UCSD-AML1 (cell line): ENCODE measurements around the gene FIBP.

Source experiments
- DNase-seq: peaks from one replicate; lab custom pipeline; 2025; ENCODE audit not compliant: unreplicated experiment; lab: John Stamatoyannopoulos, UW

The FIBP gene

GRCh38 chr11:65891219-65892136 lies 3.2 kb upstream of the FIBP start:
- peak; percentile 76 for DNase-seq

DNA sequence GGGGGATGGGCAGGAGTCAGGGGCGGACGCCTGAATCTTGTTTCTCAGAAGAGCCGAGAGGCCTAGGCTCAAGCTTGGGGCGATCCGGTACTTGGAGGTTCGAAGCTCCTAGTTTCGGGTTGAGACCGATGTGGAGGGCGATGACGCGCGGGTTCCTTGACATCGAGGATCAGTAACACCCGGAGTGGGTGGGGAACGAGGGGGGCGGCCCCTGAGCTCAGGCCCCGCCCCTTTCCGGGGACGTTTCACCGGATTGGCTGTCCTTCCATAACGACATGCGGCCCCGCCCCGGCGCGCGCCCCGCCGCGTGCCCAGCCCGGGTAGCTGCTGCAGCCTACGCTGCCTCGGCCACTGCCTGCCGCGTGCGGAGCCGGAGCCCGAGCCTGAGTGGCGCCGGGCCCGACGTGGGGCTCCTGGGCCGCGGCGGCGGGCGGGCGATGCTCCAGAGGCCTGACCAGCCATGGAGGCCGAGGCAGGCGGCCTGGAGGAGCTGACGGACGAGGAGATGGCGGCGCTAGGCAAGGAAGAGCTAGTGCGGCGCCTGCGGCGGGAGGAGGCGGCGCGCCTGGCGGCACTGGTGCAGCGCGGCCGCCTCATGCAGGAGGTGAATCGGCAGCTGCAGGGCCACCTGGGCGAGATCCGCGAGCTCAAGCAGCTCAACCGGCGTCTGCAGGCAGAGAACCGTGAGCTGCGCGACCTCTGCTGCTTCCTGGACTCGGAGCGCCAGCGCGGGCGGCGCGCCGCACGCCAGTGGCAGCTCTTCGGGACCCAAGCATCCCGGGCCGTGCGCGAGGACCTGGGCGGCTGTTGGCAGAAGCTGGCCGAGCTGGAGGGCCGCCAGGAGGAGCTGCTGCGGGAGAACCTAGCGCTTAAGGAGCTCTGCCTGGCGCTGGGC lies 2.3 kb upstream of the FIBP start, which contains the start of gene CCDC85B:
CCDC85B (plus strand) TSS at position 350 of the 895 bp plus-strand sequence; CDS start at position 461, 111 bp downstream.
- DNase-seq: peak; percentile 98

DNA sequence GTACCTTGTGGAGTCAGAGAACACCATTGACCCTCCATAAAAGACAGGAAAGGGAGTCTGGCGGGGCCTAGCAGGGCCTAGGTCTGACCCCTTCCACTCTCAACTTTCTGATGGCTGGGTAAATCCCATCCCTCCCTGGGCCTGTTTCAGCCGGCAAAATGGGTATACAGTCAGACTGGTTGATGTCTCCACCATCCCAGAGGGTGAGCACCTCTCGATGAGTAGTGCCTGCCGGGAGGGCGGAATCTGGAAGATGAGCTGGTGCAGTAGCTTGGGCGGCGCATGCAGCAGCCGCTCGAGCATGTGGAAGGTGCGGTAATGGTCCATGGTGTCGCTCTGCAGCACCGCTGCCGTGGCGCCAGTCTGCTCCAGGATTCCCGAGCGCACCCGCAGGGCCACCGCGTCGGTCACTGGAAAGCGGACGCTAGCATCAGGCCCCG lies 528 bp downstream of the FIBP start:
- DNase-seq: no peak

DNA sequence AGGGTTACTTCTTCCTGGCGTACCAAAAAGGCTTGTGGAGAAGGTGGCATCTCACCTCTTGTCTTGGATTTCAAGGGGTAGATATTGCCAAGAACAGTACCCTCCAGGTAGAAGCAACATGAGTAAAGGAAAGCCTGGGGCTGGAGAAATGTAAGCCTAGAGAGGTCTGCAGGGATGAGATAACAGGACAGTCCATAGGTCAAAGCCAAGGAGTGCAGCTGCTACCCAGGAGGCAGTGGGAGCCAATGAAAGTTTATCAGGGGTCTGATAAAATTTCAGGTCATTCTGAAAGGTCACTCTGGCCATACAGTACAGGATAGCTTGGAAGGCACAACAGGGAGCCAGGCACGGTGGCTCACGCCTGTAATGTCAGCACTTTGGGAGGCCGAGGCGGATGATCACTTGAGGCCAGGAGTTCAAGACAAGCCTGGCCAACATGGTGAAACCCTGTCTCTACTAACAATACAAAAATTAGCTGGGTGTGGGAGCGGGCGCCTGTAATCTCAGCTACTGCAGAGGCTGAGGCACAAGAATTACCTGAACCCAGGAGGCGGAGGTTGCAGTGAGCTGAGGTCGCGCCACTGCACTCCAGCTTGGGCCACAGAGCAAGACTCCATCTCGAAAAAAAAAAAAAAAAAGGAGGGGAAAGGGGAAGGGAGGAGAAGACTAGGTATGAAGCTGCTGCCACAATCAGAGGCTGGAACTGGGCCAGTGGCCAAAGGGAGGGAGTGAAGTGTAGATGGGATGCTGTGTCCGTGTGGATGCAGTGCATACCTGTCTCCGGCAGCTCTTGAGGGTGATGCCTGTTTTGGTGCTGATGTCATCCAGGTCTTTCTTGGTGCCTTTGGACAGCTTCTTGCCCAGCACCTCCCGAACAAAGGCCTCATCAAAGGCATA lies 1.2 kb downstream of the FIBP start:
- DNase-seq: no peak

GRCh38 chr11:65885808-65886536 lies 2.3 kb downstream of the FIBP start:
- no peak for DNase-seq

- DNase-seq: no peak
These were observed 3.0 kb downstream of the FIBP start for GRCh38 chr11:65885231-65885630.

GRCh38 chr11:65884716-65885092 lies 3.6 kb downstream of the FIBP start:
- DNase-seq: peak; percentile 81

- no peak for DNase-seq
These were observed 4.2 kb downstream of the FIBP start for GRCh38 chr11:65883786-65884715.

DNA sequence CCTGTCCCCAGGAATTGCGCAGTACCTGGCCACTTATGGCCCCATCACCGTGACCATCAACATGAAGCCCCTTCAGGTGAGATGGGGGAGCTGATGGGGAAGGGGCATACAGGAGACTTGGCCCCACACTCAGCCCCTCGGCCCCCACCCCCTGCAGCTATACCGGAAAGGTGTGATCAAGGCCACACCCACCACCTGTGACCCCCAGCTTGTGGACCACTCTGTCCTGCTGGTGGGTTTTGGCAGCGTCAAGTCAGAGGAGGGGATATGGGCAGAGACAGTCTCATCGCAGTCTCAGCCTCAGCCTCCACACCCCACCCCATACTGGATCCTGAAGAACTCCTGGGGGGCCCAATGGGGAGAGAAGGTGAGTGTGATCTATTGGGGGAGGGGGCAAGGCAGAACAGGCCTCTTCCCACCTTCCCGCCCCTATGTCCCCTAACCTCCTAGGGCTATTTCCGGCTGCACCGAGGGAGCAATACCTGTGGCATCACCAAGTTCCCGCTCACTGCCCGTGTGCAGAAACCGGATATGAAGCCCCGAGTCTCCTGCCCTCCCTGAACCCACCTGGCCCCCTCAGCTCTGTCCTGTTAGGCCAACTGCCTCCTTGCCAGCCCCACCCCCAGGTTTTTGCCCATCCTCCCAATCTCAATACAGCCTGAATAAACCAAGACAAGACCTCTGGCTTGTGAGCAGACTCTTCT lies 5.1 kb downstream of the FIBP start:
- no peak for DNase-seq

- DNase-seq: no peak
These were observed 5.9 kb downstream of the FIBP start for GRCh38 chr11:65882120-65883057.

DNA sequence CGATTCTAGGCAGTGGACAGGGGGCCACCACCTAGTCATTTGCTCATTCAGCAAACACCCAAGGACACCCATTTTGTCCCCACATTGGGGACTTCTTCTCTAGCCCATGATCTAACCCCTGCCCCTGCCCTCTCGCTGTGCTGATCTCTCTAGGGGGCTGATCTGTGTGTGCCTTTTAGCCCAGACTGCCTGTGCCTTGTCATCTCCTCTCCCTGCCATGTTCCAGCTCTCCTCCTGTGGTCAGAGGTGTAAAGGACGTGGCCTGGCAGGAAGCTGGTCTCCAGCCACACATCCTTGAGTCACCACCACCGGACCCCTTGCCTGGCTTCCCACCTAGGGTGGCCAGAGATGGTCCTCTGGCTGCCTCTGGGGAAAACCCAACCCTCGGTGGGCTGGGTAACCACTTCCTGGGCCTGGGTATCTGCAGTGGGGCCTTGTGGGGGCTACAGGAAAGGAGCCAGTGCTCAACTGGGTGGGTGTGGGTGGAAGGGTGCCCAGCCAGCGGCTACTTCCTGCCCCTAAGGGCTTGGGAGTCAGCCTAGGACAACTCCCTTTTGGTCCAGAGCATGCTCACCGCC lies 7.3 kb downstream of the FIBP start:
- peak; percentile 33 for DNase-seq

GRCh38 chr11:65880027-65880426 lies 8.2 kb downstream of the FIBP start:
- DNase-seq: no peak

DNA sequence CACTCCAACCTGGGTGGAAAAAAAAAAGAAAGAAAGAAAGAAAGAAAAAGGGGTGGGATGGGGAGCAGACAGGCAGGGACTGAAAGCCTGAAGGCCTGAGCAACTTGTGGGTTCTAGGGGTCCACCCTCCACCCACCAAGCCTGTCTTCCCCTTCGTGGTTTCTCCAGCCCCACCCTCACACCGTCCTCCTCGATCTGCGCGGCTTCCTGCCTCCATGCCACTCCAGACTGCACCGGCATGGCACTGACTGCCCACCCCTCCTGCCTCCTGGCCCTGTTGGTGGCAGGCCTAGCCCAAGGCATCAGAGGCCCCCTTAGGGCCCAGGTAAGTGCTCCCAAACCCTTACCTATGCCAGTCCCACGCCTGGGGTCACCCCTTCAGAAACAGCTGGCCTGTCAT lies 8.7 kb downstream of the FIBP start, which contains the start of gene CTSW:
CTSW (plus strand) TSS at position 221 of the 400 bp plus-strand sequence; CDS start at position 239, 18 bp downstream.
- peak; percentile 62 for DNase-seq

- peak; percentile 95 for DNase-seq
These were observed 14.7 kb downstream of the FIBP start for GRCh38 chr11:65873318-65874156.

- no peak for DNase-seq
These were observed 15.5 kb downstream of the FIBP start, which contains the start of gene EFEMP2 for GRCh38 chr11:65872586-65873317. Gene EFEMP2, minus strand, starts transcription at chr11:65872800. Its CDS starts 446 bp downstream, at chr11:65872354.
